ENCODE data around the gene ZNF648.

GRCh38 chr1:182051938-182052337 lies 9.6 kb downstream of the ZNF648 start:
- no peak for TF ChIP-seq FOXK2 (IDR thresholded peaks at IDR 0.05)
- TF ChIP-seq TARDBP (IDR thresholded peaks at IDR 0.05) = no peak

All from HEK293T (cell line).